NCI-H526 treated with DMSO at 0.1 percent for 48 hours (cell line): ENCODE measurements around the gene CHIC1.
"Not testable (repeated sequence)": the region's sequence is repeated elsewhere in the genome, so short reads cannot be mapped to it uniquely, and the experiment has no call there.

Experiments
- DNase-seq: peaks from one replicate; lab custom pipeline; 2025; lab: John Stamatoyannopoulos, UW

CHIC1 gene

GRCh38 chrX:73562984-73563737 lies at the start of gene CHIC1:
TSS of gene CHIC1 (plus strand) at chrX:73563197. CDS start at chrX:73563285, 88 bp downstream.
- DNase-seq: peak; percentile 62

- not testable (repeated sequence) for DNase-seq
These were observed 40.2 kb upstream of the CHIC1 start for GRCh38 chrX:73522823-73523222.

GRCh38 chrX:73524906-73525305 lies 38.1 kb upstream of the CHIC1 start:
- DNase-seq: no peak

- no peak for DNase-seq
These were observed 36.9 kb upstream of the CHIC1 start for GRCh38 chrX:73525928-73526690.

- DNase-seq: not testable (repeated sequence)
These were observed 31.3 kb upstream of the CHIC1 start for GRCh38 chrX:73531655-73532054.

- DNase-seq: no peak
These were observed 6.8 kb upstream of the CHIC1 start for GRCh38 chrX:73556159-73556558.

- no peak for DNase-seq
These were observed 1.2 kb upstream of the CHIC1 start for GRCh38 chrX:73561801-73562200.

GRCh38 chrX:73562458-73562857 lies 539 bp upstream of the CHIC1 start:
- no peak for DNase-seq

- peak; percentile 35 for DNase-seq
These were observed 706 bp downstream of the CHIC1 start for GRCh38 chrX:73563738-73564068.

GRCh38 chrX:73577361-73577760 lies 14.4 kb downstream of the CHIC1 start:
- no peak for DNase-seq

- DNase-seq: no peak
These were observed 18.1 kb downstream of the CHIC1 start for GRCh38 chrX:73581002-73581628.

- DNase-seq: not testable (repeated sequence)
These were observed 34.8 kb downstream of the CHIC1 start for GRCh38 chrX:73597758-73598157.

GRCh38 chrX:73615022-73615421 lies 52.0 kb downstream of the CHIC1 start:
- no peak for DNase-seq

GRCh38 chrX:73641669-73642068 lies 78.7 kb downstream of the CHIC1 start:
- DNase-seq: not testable (repeated sequence)

- DNase-seq: no peak
These were observed 84.2 kb downstream of the CHIC1 start for GRCh38 chrX:73647212-73647611.

- no peak for DNase-seq
These were observed 84.8 kb downstream of the CHIC1 start for GRCh38 chrX:73647632-73648322.

- DNase-seq: not testable (repeated sequence)
These were observed 98.3 kb downstream of the CHIC1 start for GRCh38 chrX:73661322-73661721.

GRCh38 chrX:73668779-73669178 lies 105.8 kb downstream of the CHIC1 start:
- no peak for DNase-seq

- DNase-seq: peak; percentile 43
These were observed 118.4 kb downstream of the CHIC1 start for GRCh38 chrX:73681408-73681807.

- DNase-seq: no peak
These were observed 120.4 kb downstream of the CHIC1 start for GRCh38 chrX:73683236-73683859.

GRCh38 chrX:73707014-73707413 lies 144.0 kb downstream of the CHIC1 start:
- DNase-seq: not testable (repeated sequence)

- no peak for DNase-seq
These were observed 165.6 kb downstream of the CHIC1 start for GRCh38 chrX:73728602-73729001.
